ENCODE data around the gene IGF2BP2. TPM values are rescaled to one million over a fixed set of nuclear protein-coding genes. Genes with fewer than 3 reads are reported as not detected.
A peak's percentile ranks its signal among the peaks of the same experiment; 100 is the strongest.
"Not testable (repeated sequence)": the region's sequence is repeated elsewhere in the genome, so short reads cannot be mapped to it uniquely, and the experiment has no call there.

The IGF2BP2 gene
- total RNA-seq, 1 experiment from 2014 or later: 69.2 TPM

- no peak for DNase-seq (ENCODE audit: low read depth)
These were observed 112.5 kb downstream of the IGF2BP2 start for GRCh38 chr3:185712337-185712736.

- no peak for DNase-seq (ENCODE audit: low read depth)
These were observed 113.5 kb downstream of the IGF2BP2 start for GRCh38 chr3:185711255-185711870.

GRCh38 chr3:185709251-185709955, 115.4 kb downstream of the IGF2BP2 start:
- no peak for DNase-seq (ENCODE audit: low read depth)

GRCh38 chr3:185708392-185708791, 116.5 kb downstream of the IGF2BP2 start:
- DNase-seq (ENCODE audit: low read depth): no peak

- no peak for DNase-seq (ENCODE audit: low read depth)
These were observed 119.3 kb downstream of the IGF2BP2 start for GRCh38 chr3:185705498-185705897.

- DNase-seq (ENCODE audit: low read depth): peak; percentile 24
These were observed 122.3 kb downstream of the IGF2BP2 start for GRCh38 chr3:185702262-185703225.

GRCh38 chr3:185701611-185702261, 123.1 kb downstream of the IGF2BP2 start:
- DNase-seq (ENCODE audit: low read depth): no peak

GRCh38 chr3:185699927-185700326, 124.9 kb downstream of the IGF2BP2 start:
- no peak for DNase-seq (ENCODE audit: low read depth)

GRCh38 chr3:185697228-185697627, 127.6 kb downstream of the IGF2BP2 start:
- DNase-seq (ENCODE audit: low read depth): not testable (repeated sequence)

GRCh38 chr3:185696039-185696438, 128.8 kb downstream of the IGF2BP2 start:
- no peak for DNase-seq (ENCODE audit: low read depth)

GRCh38 chr3:185693985-185694653, 130.7 kb downstream of the IGF2BP2 start:
- DNase-seq (ENCODE audit: low read depth): no peak

GRCh38 chr3:185691622-185692021, 133.2 kb downstream of the IGF2BP2 start:
- no peak for DNase-seq (ENCODE audit: low read depth)

- peak; percentile 32 for DNase-seq (ENCODE audit: low read depth)
These were observed 137.5 kb downstream of the IGF2BP2 start for GRCh38 chr3:185687271-185687878.

- DNase-seq (ENCODE audit: low read depth): no peak
These were observed 139.4 kb downstream of the IGF2BP2 start for GRCh38 chr3:185685231-185686035.

GRCh38 chr3:185680231-185680630, 144.6 kb downstream of the IGF2BP2 start:
- no peak for DNase-seq (ENCODE audit: low read depth)

GRCh38 chr3:185678027-185678426, 146.8 kb downstream of the IGF2BP2 start:
- no peak for DNase-seq (ENCODE audit: low read depth)

- peak; percentile 48 for DNase-seq (ENCODE audit: low read depth)
These were observed 147.6 kb downstream of the IGF2BP2 start for GRCh38 chr3:185677146-185677829.

- DNase-seq (ENCODE audit: low read depth): no peak
These were observed 157.3 kb downstream of the IGF2BP2 start for GRCh38 chr3:185667574-185667973.

- no peak for DNase-seq (ENCODE audit: low read depth)
These were observed 160.9 kb downstream of the IGF2BP2 start for GRCh38 chr3:185663929-185664328.

Data from Daoy (cell line).